Measurements from ENCODE around the gene OARD1. TPM values are rescaled to one million over a fixed set of nuclear protein-coding genes. Genes with fewer than 3 reads are reported as not detected.
A peak's percentile ranks its signal among the peaks of the same experiment; 100 is the strongest.

OARD1 gene
- total and polyA plus RNA-seq, 4 donors: 17.1 to 43.2 (median 32.9) TPM

DNA sequence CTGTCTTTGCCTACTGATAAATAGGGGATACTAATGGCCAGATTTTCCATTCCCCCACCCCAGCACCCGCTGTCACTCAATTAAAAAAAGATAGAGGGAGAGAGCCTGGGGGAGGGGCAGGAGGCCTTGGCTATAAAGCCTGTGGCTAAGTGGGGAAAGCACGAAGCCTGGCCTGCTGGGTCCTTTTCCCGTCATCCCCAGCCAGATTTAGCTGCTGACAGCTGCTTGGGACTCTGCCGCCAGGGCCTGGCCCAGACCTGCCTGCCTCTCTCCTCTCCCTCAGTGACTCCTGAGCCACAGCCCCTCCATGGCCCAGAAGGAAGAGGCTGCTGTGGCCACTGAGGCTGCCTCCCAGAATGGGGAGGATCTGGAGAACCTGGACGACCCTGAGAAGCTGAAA lies 19.1 kb downstream of the OARD1 start, which contains the start of gene APOBEC2:
TSS of gene APOBEC2 (plus strand) at position 162 of the 400 bp plus-strand sequence. CDS start at position 308, 146 bp downstream.
- Histone ChIP-seq H3K27me3 (ENCODE audit: control insufficient read depth, insufficient read depth, low read length) (no peaks in the 10 kb centered on the region), H3K4me3 (ENCODE audit: low read depth, low read length) (no peak within 1 kb of the TSS), H3K4me1 (ENCODE audit: control insufficient read depth, insufficient read depth, low read length) (peaks cover 7% of the 10 kb centered on the region), H3K9me3 (ENCODE audit: control insufficient read depth, insufficient read depth, low read length) (no peaks in the 10 kb centered on the region), H3K36me3 (ENCODE audit: control insufficient read depth, insufficient read depth, low read length) (no peaks in the 10 kb centered on the region), H3K27ac (ENCODE audit: low read depth, low read length) (no peak within 1 kb of the TSS)
- peak in 1 of 6 donors; percentile 51 for DNase-seq (ENCODE audit: low read depth in 4 of 6, low spot score in 6 of 6)
- WGBS (ENCODE audit: insufficient coverage): 45% methylated on average over 5 of the region's 5 CpGs

DNA sequence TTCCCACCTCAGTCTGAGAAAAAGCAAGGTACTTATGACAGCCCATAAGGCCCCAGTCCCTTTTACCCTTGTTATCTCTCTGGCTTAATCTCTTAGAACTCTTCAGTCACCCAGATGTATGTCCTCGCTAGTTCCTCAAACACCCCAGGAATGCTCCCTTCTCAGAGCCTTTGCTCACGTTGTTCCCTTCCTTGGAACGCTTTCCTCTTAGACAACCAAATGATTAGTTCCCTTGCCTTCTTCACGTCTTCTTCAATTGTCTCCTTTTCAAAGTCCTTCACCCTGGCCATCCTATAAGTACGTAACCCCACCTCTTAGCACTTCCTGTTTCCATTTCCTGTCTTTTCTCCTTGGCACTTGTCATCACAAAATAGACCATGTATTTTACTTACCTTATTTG lies 20.3 kb downstream of the OARD1 start:
- no peaks in the 10 kb centered on the region for H3K36me3 ChIP-seq (ENCODE audit: control insufficient read depth, insufficient read depth, low read length)
- DNase-seq (ENCODE audit: low read depth in 4 of 6, low spot score in 6 of 6): no peak
- no peak overlapping the region for H3K27ac ChIP-seq (ENCODE audit: low read depth, low read length)
- no peak overlapping the region for H3K4me3 ChIP-seq (ENCODE audit: low read depth, low read length)
- H3K9me3 ChIP-seq (ENCODE audit: control insufficient read depth, insufficient read depth, low read length): no peaks in the 10 kb centered on the region
- H3K4me1 ChIP-seq (ENCODE audit: control insufficient read depth, insufficient read depth, low read length): peaks cover 7% of the 10 kb centered on the region
- no peaks in the 10 kb centered on the region for H3K27me3 ChIP-seq (ENCODE audit: control insufficient read depth, insufficient read depth, low read length)
- 86% methylated on average over 5 of the region's 5 CpGs for WGBS (ENCODE audit: insufficient coverage)

DNA sequence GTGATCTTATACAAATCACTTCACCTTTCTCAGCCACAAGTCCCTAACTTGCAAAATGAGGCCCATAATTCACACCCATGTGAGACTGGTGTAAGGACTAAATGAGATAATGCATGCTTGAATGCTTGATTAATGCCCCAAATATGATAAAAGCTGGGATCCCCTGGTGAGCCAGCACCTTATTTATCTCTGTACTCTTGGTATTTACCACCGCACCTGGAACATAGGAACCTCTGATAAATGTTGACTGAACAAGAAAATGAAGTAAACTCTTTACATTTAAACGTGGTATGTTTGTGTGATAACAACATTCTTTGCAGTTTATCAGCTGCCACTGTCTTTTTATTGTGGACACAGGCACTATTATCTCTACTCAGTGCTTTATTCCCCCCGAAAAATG lies 21.6 kb downstream of the OARD1 start:
- Histone ChIP-seq H3K27ac (ENCODE audit: low read depth, low read length) (no peak overlapping the region), H3K4me1 (ENCODE audit: control insufficient read depth, insufficient read depth, low read length) (peaks cover 7% of the 10 kb centered on the region)
- WGBS (ENCODE audit: insufficient coverage): 92% methylated on average over 2 of the region's 3 CpGs

DNA sequence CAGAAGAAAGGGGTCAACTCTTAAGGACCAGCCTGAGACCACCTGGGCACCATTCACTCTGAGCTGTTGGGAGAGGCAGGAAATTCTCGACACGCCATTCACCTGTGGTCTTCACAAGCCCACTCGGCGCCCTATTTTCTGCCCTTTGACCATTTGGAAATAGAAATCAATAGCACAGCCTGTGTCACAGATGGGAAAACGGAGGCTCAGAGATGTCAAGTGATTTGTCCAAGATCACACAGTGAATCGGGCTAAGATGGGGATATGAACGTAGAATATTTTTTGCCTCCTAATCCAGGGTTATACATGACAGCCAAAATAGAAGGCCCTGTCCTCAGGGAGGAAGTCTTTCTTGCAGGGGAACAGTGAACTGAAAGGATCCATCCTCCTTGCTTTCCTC lies 22.2 kb downstream of the OARD1 start:
- H3K4me1 ChIP-seq (ENCODE audit: control insufficient read depth, insufficient read depth, low read length): peaks cover 7% of the 10 kb centered on the region
- H3K27me3 ChIP-seq (ENCODE audit: control insufficient read depth, insufficient read depth, low read length): no peaks in the 10 kb centered on the region
- no peaks in the 10 kb centered on the region for H3K36me3 ChIP-seq (ENCODE audit: control insufficient read depth, insufficient read depth, low read length)
- no peak overlapping the region for H3K4me3 ChIP-seq (ENCODE audit: low read depth, low read length)
- no peaks in the 10 kb centered on the region for H3K9me3 ChIP-seq (ENCODE audit: control insufficient read depth, insufficient read depth, low read length)
- WGBS (ENCODE audit: insufficient coverage): 80% methylated on average over 5 of the region's 7 CpGs
- no peak for DNase-seq (ENCODE audit: low read depth in 4 of 6, low spot score in 6 of 6)
- no peak overlapping the region for H3K27ac ChIP-seq (ENCODE audit: low read depth, low read length)

More for the DNA sequence above, 21.6 kb downstream of the OARD1 start:
- Histone ChIP-seq H3K4me3 (ENCODE audit: low read depth, low read length) (no peak overlapping the region), H3K36me3 (ENCODE audit: control insufficient read depth, insufficient read depth, low read length) (no peaks in the 10 kb centered on the region), H3K27me3 (ENCODE audit: control insufficient read depth, insufficient read depth, low read length) (no peaks in the 10 kb centered on the region), H3K9me3 (ENCODE audit: control insufficient read depth, insufficient read depth, low read length) (no peaks in the 10 kb centered on the region)
- DNase-seq (ENCODE audit: low read depth in 4 of 6, low spot score in 6 of 6): no peak

DNA sequence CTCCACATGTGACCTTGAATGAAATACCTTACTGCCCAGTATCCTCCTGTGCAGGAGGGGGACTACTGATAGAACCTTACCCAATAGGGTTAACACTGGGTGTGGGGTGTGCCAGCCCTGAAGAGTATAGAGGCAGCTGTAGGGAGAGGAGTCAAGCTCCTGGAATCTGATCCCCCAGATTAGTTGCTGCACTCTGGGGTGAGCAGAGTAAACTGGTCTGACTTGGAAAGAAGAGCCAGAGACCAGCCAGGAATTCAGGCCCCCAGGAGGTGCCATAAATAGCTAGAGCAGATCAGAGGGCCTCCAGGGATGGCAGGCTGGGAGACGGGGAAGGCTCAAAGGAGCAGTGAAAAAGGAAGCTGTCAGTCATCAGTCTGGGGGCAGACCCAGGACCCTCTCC lies 22.6 kb downstream of the OARD1 start:
- DNase-seq (ENCODE audit: low read depth in 4 of 6, low spot score in 6 of 6): no peak
- Histone ChIP-seq H3K4me1 (ENCODE audit: control insufficient read depth, insufficient read depth, low read length) (peaks cover 7% of the 10 kb centered on the region), H3K27ac (ENCODE audit: low read depth, low read length) (no peak overlapping the region), H3K4me3 (ENCODE audit: low read depth, low read length) (no peak overlapping the region), H3K27me3 (ENCODE audit: control insufficient read depth, insufficient read depth, low read length) (no peaks in the 10 kb centered on the region), H3K36me3 (ENCODE audit: control insufficient read depth, insufficient read depth, low read length) (no peaks in the 10 kb centered on the region), H3K9me3 (ENCODE audit: control insufficient read depth, insufficient read depth, low read length) (no peaks in the 10 kb centered on the region)
- 64% methylated on average over 1 of the region's 1 CpG for WGBS (ENCODE audit: insufficient coverage)

DNA sequence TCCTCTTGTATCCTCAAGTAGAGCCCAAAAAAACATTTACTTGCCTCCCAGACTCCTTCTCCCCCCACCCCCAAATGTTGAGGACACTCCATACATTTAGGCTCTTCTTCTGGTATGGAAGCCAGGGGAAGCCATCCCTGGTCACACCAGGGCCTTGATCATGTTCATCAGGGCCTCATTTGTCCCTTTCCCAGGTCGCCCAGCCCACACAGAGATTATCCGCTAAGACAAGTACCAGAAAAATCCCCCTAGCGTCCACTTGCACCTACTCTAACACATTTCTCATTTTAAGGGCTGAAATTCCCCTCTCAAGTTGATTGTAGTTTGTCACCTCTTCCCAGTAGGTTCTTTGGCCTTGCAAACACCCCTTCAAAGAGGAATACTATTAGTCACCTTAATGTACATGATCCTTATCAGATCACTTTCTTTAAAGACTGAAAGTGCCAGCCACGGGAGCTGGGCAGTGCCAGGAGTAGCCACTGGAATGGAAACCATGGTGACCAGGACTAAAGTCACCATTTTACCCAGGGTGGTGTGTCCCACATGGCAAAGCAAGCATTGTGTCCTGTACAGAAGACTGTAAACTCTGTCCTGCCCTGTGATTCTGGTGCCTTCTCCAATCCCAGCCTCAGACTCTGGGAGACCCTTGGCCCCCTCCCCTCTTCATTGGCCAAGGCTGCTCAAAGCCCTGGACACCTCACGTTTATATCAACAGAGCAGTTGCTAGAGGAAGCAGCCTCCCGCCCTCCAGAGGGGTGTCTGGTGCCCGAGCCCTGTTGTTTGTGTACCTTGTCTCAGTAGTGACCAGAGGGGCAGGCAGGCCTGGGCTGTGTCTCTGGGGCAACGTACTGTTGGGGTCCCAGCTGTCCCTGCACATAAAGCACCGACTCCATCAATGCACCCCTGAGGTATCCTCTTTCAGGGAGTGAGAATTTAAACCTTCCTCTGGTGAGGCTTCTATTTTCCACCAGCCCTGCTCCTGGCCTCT lies 24.1 kb downstream of the OARD1 start:
- H3K4me1 ChIP-seq (ENCODE audit: control insufficient read depth, insufficient read depth, low read length): peaks cover 7% of the 10 kb centered on the region
- WGBS (ENCODE audit: insufficient coverage): 71% methylated on average over 8 of the region's 9 CpGs
- no peaks in the 10 kb centered on the region for H3K27me3 ChIP-seq (ENCODE audit: control insufficient read depth, insufficient read depth, low read length)
- no peak for DNase-seq (ENCODE audit: low read depth in 4 of 6, low spot score in 6 of 6)
- H3K27ac ChIP-seq (ENCODE audit: low read depth, low read length): no peak overlapping the region
- no peaks in the 10 kb centered on the region for H3K9me3 ChIP-seq (ENCODE audit: control insufficient read depth, insufficient read depth, low read length)
- H3K4me3 ChIP-seq (ENCODE audit: low read depth, low read length): no peak overlapping the region
- peaks cover 2% of the 10 kb centered on the region for H3K36me3 ChIP-seq (ENCODE audit: control insufficient read depth, insufficient read depth, low read length)

DNA sequence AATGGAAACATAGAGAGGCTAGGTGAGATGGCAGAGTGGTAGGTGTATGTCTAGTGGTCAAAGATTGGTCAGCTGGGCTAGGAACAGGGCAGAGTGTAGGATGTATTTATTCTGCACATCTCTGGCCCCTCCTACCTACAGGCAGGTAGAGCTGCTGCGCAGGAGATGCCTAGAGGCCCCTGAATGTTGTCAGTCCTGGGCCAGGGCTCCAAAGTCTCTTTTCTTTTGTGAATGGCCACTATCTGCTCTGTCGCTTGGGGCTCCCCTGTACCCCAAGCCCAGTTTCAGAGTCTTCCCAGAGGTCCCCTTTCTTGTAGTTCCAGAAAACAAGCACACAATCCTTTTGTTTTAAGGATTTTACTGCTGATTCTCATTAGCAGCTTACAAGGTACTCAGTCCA lies 24.9 kb downstream of the OARD1 start:
- H3K36me3 ChIP-seq (ENCODE audit: control insufficient read depth, insufficient read depth, low read length): peaks cover 2% of the 10 kb centered on the region
- H3K9me3 ChIP-seq (ENCODE audit: control insufficient read depth, insufficient read depth, low read length): no peaks in the 10 kb centered on the region
- 94% methylated on average over 2 of the region's 2 CpGs for WGBS (ENCODE audit: insufficient coverage)
- H3K27ac ChIP-seq (ENCODE audit: low read depth, low read length): no peak overlapping the region
- no peak overlapping the region for H3K4me3 ChIP-seq (ENCODE audit: low read depth, low read length)
- DNase-seq (ENCODE audit: low read depth in 4 of 6, low spot score in 6 of 6): no peak
- H3K27me3 ChIP-seq (ENCODE audit: control insufficient read depth, insufficient read depth, low read length): no peaks in the 10 kb centered on the region
- H3K4me1 ChIP-seq (ENCODE audit: control insufficient read depth, insufficient read depth, low read length): peaks cover 7% of the 10 kb centered on the region

DNA sequence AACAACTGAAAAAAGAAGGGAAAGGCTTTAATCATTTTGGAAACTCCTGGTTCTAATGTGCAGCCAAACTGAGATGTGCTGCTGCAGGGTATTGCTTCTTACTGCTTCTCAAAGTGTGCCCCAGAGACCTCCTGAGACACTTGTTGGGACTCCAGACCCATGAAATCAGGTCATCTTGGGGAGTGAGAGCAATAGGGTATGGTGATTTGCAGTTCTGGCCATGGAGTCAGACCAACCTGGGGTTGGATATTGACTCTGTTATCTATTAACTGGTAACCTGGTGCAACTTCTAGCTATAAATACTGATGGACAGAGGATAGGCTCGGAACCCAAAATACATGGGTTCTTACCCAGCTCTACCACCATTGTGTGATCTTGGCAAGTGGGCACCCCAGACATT lies 26.1 kb downstream of the OARD1 start:
- peaks cover 7% of the 10 kb centered on the region for H3K4me1 ChIP-seq (ENCODE audit: control insufficient read depth, insufficient read depth, low read length)
- no CpG with 5 or more reads among the region's 1 CpG for WGBS (ENCODE audit: insufficient coverage)

DNA sequence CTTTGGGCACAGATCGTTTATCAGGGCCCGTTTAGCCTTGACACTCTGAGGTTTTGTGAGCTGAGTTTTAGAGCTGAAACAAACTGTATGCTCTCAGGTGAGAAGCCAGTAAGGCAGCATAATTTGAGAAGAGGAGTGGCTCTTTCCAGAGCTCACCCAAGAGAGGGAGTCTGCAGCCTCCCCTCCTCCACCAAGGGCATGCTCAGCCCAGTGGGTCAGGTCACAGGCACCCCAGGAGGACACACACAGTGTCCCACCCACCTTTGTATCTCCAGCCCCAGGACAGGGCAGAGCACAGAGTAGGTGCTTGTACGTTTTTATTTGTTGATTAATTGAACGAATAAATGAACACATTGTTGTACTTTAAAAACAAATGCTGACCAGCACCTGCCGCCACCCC lies 26.5 kb downstream of the OARD1 start:
- no peak overlapping the region for H3K27ac ChIP-seq (ENCODE audit: low read depth, low read length)
- H3K36me3 ChIP-seq (ENCODE audit: control insufficient read depth, insufficient read depth, low read length): peaks cover 2% of the 10 kb centered on the region
- DNase-seq (ENCODE audit: low read depth in 4 of 6, low spot score in 6 of 6): peak in 1 of 6 donors; percentile 16
- H3K4me1 ChIP-seq (ENCODE audit: control insufficient read depth, insufficient read depth, low read length): peaks cover 7% of the 10 kb centered on the region
- H3K9me3 ChIP-seq (ENCODE audit: control insufficient read depth, insufficient read depth, low read length): no peaks in the 10 kb centered on the region
- H3K27me3 ChIP-seq (ENCODE audit: control insufficient read depth, insufficient read depth, low read length): no peaks in the 10 kb centered on the region
- no peak overlapping the region for H3K4me3 ChIP-seq (ENCODE audit: low read depth, low read length)
- 45% methylated on average over 2 of the region's 5 CpGs for WGBS (ENCODE audit: insufficient coverage)

More for the DNA sequence above, 26.1 kb downstream of the OARD1 start:
- no peak for DNase-seq (ENCODE audit: low read depth in 4 of 6, low spot score in 6 of 6)
- Histone ChIP-seq H3K27me3 (ENCODE audit: control insufficient read depth, insufficient read depth, low read length) (no peaks in the 10 kb centered on the region), H3K4me3 (ENCODE audit: low read depth, low read length) (no peak overlapping the region), H3K9me3 (ENCODE audit: control insufficient read depth, insufficient read depth, low read length) (no peaks in the 10 kb centered on the region), H3K36me3 (ENCODE audit: control insufficient read depth, insufficient read depth, low read length) (peaks cover 2% of the 10 kb centered on the region), H3K27ac (ENCODE audit: low read depth, low read length) (no peak overlapping the region)

DNA sequence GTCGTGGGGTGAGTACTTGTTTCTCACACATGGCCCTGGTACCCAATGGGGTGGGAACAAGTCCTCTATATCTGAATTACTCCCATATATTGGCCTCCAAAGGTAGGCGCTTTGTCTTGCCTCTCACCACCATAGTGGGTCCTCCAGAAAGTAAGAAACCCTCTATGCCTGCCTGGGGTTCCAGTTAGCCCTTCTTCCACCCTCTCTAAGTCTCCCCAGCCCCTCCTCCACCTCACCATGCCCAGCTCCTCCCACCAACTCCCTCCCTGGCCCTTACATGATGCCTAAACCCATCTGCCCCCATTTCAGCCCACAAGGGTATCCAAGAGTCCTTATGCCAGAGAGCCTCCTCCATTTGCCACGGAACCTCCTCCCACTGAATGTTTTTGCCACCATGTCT lies 29.0 kb downstream of the OARD1 start:
- WGBS (ENCODE audit: insufficient coverage): 93% methylated on average over 2 of the region's 3 CpGs
- no peaks in the 10 kb centered on the region for H3K9me3 ChIP-seq (ENCODE audit: control insufficient read depth, insufficient read depth, low read length)
- H3K36me3 ChIP-seq (ENCODE audit: control insufficient read depth, insufficient read depth, low read length): peaks cover 2% of the 10 kb centered on the region
- no peak for DNase-seq (ENCODE audit: low read depth in 4 of 6, low spot score in 6 of 6)
- no peaks in the 10 kb centered on the region for H3K27me3 ChIP-seq (ENCODE audit: control insufficient read depth, insufficient read depth, low read length)
- peaks cover 1% of the 10 kb centered on the region for H3K4me1 ChIP-seq (ENCODE audit: control insufficient read depth, insufficient read depth, low read length)
- H3K27ac ChIP-seq (ENCODE audit: low read depth, low read length): no peak overlapping the region
- H3K4me3 ChIP-seq (ENCODE audit: low read depth, low read length): no peak overlapping the region
